ENCODE data around the gene APBB3.
"Not testable (repeated sequence)": the region's sequence is repeated elsewhere in the genome, so short reads cannot be mapped to it uniquely, and the experiment has no call there.

APBB3 gene, protein sequence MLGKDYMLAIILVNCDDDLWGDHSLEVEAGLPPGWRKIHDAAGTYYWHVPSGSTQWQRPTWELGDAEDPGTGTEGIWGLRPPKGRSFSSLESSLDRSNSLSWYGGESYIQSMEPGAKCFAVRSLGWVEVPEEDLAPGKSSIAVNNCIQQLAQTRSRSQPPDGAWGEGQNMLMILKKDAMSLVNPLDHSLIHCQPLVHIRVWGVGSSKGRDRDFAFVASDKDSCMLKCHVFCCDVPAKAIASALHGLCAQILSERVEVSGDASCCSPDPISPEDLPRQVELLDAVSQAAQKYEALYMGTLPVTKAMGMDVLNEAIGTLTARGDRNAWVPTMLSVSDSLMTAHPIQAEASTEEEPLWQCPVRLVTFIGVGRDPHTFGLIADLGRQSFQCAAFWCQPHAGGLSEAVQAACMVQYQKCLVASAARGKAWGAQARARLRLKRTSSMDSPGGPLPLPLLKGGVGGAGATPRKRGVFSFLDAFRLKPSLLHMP

DNA sequence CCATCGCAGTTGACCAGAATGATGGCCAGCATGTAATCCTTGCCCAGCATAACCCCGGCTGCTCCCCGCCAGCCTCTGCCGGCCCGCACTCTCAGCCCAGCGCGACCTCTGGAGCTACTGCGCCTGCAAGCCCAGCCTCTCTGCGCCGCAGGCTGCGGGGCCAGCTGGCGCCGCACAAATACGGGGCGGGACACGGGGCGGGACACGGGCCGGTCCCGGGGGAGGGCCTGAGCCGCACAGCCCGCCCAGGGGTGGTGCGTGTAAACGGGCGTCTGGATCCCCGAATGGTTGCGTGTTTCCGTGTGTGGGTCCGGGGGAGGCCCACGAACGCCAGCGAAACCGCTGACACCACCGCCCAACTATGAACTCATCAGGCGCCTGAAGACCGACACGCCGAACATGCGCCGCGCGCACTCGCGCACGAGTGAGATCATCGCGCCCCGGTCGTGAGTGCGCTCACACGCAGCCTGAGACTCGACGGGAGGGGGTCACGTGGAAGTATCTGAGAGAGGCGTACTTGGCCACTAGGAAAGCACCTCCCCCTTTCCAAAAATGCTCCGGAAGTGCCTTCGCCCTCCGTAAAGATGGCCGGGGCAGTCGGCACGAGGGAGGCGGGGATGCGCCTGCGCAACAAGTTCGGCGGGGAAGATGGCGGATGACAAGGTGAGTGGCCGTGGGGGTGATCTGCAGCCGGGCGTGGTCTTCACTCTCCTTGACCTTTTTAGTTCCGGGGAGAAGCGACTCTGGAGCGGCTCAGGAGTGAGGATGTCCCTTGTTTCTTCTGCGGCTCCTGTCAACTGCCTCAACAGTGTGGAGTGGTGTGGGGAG, at the start of gene APBB3, which contains the start of gene SLC35A4:
Gene APBB3, minus strand, starts transcription at position 403 of the 828 bp plus-strand sequence. Its CDS starts 353 bp downstream, at position 50.
Gene SLC35A4, plus strand, starts transcription at position 633 of the 828 bp plus-strand sequence. CDS start 2,342 bp downstream, outside the sequence.
- Mint-ChIP-seq H3K4me3 (peak within 1 kb of the TSS; percentile 95), H3K27ac (peak within 1 kb of the TSS; percentile 94), H3K9me3 (no peaks in the 10 kb centered on the region), H3K27me3 (ENCODE audit: low read depth) (no peaks in the 10 kb centered on the region), H3K36me3 (ENCODE audit: low read depth) (peaks cover 32% of the 10 kb centered on the region), H3K4me1 (ENCODE audit: low read depth) (peaks cover 37% of the 10 kb centered on the region)

DNA sequence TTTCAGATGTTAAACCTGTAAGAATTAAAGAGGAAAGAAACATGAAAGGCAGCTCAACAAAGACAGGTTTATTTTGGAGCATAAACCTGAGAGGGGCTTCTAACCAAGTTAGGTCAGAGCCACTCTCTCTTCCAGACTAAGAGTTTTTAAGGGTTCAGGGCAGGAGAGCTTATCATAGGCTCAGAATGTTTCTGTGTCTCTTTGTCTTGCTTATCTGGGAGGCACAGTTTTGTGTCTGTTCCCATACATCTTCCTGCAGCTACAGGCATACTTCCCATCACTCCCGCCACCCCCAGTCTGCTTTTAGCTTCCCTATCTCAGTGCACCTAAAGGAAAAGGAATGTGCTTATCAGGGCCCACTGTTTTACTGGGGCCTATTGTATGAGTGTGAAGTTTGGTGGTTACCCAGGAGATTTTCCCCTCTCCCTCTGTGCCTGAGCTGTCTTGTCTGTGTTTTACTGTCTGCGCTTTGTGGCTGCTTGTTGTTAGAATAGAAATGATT, 46.7 kb upstream of the APBB3 start:
- peaks cover 8% of the 10 kb centered on the region for H3K4me1 Mint-ChIP-seq (ENCODE audit: low read depth)
- no peak overlapping the region for H3K27ac Mint-ChIP-seq
- H3K27me3 Mint-ChIP-seq (ENCODE audit: low read depth) = peaks cover 17% of the 10 kb centered on the region
- H3K36me3 Mint-ChIP-seq (ENCODE audit: low read depth) = no peaks in the 10 kb centered on the region
- H3K9me3 Mint-ChIP-seq = no peaks in the 10 kb centered on the region
- H3K4me3 Mint-ChIP-seq = no peak overlapping the region

DNA sequence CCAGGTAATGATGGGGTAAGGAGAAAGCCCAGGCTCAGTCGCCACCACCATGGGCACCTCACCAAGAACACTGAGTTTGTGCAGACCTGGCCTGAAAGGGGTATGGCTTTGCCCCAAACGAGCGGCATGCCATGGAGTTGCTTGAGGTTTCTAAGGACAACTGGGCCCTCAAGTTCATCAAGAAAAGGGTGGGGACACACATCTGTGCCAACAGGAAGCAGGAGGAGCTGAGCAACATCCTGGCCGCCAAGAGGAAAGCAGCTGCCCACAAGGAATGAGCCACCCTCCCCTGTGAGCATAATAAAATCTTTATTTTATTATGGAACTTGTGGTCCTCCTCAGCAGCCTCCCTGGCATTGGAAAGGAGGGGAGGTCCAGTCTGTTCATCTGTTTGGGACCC, 44.7 kb upstream of the APBB3 start:
- Mint-ChIP-seq H3K36me3 (ENCODE audit: low read depth) (no peaks in the 10 kb centered on the region), H3K27ac (no peak overlapping the region), H3K9me3 (no peaks in the 10 kb centered on the region), H3K27me3 (ENCODE audit: low read depth) (peaks cover 22% of the 10 kb centered on the region), H3K4me1 (ENCODE audit: low read depth) (peaks cover 8% of the 10 kb centered on the region), H3K4me3 (no peak overlapping the region)

DNA sequence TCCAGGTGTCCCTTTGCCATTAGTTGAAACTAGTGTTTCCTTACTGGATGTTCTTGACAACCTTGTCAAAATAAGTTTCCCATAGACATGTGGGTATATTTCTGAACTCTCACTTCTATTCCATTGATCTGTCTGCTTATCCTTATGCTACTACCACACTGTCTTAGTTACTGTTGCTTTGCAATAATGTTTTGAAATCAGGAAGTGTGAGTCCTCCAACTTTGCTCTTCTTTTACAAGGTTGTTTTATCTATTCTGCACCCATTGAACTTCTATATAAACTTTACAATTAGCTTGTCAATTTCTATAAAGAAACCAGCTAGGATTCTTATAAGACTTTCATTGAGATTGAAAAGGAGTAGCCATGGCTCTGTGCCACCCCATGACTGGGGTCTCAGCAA, 44.3 kb upstream of the APBB3 start:
- no peak overlapping the region for H3K4me3 Mint-ChIP-seq
- no peaks in the 10 kb centered on the region for H3K36me3 Mint-ChIP-seq (ENCODE audit: low read depth)
- H3K9me3 Mint-ChIP-seq = no peaks in the 10 kb centered on the region
- H3K27ac Mint-ChIP-seq = no peak overlapping the region
- peaks cover 22% of the 10 kb centered on the region for H3K27me3 Mint-ChIP-seq (ENCODE audit: low read depth)
- H3K4me1 Mint-ChIP-seq (ENCODE audit: low read depth) = peaks cover 8% of the 10 kb centered on the region

DNA sequence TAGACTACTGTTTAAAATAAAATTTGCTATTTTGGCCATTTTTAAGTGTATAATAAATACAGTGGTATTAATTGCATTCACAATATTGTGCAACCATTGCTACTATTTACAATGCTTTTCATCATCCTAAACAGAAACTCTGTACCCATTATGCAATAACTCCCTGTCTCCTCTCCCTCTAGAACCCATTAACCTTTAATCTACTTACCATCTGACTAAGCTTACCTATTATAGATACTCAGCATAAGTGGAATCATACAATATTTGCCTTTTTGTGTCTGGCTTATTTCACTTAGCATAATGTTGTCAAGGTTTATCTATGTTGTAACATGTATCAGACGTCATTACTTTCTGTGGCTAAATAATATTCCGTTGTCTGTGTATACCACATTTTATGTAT, 42.6 kb upstream of the APBB3 start:
- peaks cover 4% of the 10 kb centered on the region for H3K4me1 Mint-ChIP-seq (ENCODE audit: low read depth)

DNA sequence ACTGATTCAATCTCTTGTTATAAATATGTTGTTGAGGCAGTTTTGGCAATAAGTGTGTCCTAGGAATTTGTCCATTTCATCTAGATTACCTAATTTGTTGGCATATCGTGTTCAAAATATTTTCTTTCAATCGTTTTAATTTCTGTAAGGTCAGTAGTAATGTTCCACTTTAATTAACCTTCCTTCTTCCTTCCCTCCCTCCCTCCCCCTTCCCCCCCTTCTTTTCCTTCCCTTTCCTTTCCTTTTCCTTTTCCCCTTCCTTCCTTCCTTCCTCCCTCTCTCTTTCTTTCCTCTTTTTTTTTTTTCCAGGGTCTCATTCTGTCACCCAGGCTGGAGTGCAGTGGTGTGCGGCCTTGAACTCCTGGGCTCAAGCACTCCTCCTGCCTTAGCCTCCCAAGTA, 41.5 kb upstream of the APBB3 start:
- Mint-ChIP-seq H3K36me3 (ENCODE audit: low read depth) (no peaks in the 10 kb centered on the region), H3K4me3 (no peak overlapping the region), H3K4me1 (ENCODE audit: low read depth) (no peaks in the 10 kb centered on the region), H3K27ac (no peak overlapping the region), H3K27me3 (ENCODE audit: low read depth) (peaks cover 10% of the 10 kb centered on the region), H3K9me3 (no peaks in the 10 kb centered on the region)

More for the DNA sequence above, 42.6 kb upstream of the APBB3 start:
- no peaks in the 10 kb centered on the region for H3K9me3 Mint-ChIP-seq
- peaks cover 18% of the 10 kb centered on the region for H3K27me3 Mint-ChIP-seq (ENCODE audit: low read depth)
- no peaks in the 10 kb centered on the region for H3K36me3 Mint-ChIP-seq (ENCODE audit: low read depth)
- H3K4me3 Mint-ChIP-seq = no peak overlapping the region
- no peak overlapping the region for H3K27ac Mint-ChIP-seq

DNA sequence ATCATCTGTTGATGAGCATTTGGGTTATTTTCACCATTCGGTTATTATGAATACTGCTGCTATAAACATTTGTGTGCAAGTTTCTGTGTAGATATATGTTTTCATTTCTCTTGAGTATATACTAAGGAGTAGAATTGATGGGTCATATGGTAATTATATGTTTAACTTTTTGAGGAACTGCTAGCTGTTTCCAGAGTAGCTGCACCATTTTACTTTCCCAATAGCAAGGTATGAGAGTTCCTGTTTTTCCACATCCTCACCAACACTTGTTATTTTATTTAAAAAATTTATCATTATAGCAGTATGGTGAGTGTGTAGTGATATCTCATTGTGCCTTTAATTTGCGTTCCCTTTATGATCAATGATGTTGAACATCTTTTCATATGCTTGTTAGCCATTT, 39.3 kb upstream of the APBB3 start:
- Mint-ChIP-seq H3K27ac (no peak overlapping the region), H3K36me3 (ENCODE audit: low read depth) (no peaks in the 10 kb centered on the region), H3K27me3 (ENCODE audit: low read depth) (peaks cover 8% of the 10 kb centered on the region), H3K4me1 (ENCODE audit: low read depth) (no peaks in the 10 kb centered on the region), H3K9me3 (no peaks in the 10 kb centered on the region), H3K4me3 (no peak overlapping the region)

DNA sequence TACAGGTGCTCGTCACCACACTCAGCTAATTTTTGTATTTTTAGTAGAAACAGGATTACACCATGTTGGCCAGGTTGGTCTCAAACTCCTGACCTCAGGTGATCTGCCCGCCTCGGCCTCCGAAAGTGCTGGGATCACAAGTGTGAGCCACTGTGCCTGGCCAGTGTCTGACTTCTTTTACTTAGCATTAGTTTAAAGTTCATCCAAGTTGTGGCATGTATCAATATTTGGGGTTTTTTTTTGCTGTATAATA, 39.0 kb upstream of the APBB3 start:
- H3K27ac Mint-ChIP-seq; H3K27me3 Mint-ChIP-seq (ENCODE audit: low read depth); H3K9me3 Mint-ChIP-seq; H3K36me3 Mint-ChIP-seq (ENCODE audit: low read depth); H3K4me1 Mint-ChIP-seq (ENCODE audit: low read depth); H3K4me3 Mint-ChIP-seq: not testable (repeated sequence)

DNA sequence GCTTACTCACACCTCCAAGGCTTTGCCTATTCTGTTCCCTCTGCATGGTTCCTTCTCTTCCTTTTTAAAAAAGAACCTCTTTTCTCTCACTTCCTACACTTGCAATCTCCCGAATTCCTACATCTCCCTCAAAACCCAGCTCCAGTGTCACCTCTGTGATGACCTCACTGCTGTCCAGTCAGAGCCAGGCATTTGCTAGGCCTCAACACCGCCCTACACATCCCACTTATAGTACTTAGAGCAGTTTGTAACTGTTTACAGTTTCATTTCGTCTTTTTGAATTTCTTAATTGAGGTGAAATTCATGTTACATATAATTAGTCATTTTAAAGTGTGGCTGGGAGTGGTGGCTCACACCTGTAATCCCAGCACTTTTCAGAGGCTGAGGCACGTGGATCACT, 37.7 kb upstream of the APBB3 start:
- Mint-ChIP-seq H3K36me3 (ENCODE audit: low read depth) (no peaks in the 10 kb centered on the region), H3K4me3 (no peak overlapping the region), H3K4me1 (ENCODE audit: low read depth) (no peaks in the 10 kb centered on the region), H3K27me3 (ENCODE audit: low read depth) (peaks cover 6% of the 10 kb centered on the region), H3K27ac (no peak overlapping the region), H3K9me3 (no peaks in the 10 kb centered on the region)

DNA sequence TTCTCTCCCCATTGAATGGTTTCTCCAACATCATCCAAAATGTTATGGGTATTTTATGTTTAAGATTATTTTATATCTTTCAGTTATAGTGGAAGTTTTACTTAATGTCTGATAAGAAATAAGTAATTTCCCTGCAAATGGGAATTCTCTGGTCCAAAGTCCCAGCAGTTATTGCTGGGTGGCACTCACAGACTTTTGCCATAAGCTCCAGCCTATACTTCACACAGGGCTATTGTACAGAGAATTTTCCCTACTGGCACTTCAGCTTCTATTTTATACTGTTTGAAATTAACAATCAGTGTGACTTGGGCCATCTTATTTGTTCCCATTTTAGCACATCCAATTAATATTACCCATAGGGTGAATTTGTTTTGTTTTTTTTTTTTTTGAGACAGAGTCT, 35.7 kb upstream of the APBB3 start:
- Mint-ChIP-seq H3K9me3 (no peaks in the 10 kb centered on the region), H3K36me3 (ENCODE audit: low read depth) (no peaks in the 10 kb centered on the region), H3K27me3 (ENCODE audit: low read depth) (no peaks in the 10 kb centered on the region), H3K4me3 (no peak overlapping the region), H3K27ac (no peak overlapping the region), H3K4me1 (ENCODE audit: low read depth) (no peaks in the 10 kb centered on the region)

DNA sequence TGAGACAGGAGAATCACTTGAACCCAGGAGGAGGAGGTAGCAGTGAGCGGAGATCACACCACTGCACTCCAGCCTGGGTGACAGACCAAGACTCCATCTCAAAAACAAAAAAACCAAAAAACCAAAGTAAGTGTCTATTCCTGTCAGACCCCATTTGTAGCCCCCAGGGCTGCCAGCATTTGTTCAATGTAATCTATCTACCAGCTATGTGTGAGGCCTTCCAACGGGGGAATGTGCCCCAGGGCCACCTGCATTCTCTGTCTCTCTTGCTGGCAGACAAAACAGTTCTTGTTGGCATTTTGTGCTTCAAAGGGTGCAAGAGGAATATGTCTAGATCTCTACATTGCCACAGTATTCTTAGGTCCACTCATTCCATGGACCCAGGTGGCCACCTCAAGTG, 34.4 kb upstream of the APBB3 start:
- H3K36me3 Mint-ChIP-seq (ENCODE audit: low read depth) = no peaks in the 10 kb centered on the region
- no peaks in the 10 kb centered on the region for H3K27me3 Mint-ChIP-seq (ENCODE audit: low read depth)
- H3K4me1 Mint-ChIP-seq (ENCODE audit: low read depth) = no peaks in the 10 kb centered on the region
- H3K9me3 Mint-ChIP-seq = no peaks in the 10 kb centered on the region
- no peak overlapping the region for H3K27ac Mint-ChIP-seq
- H3K4me3 Mint-ChIP-seq = no peak overlapping the region

DNA sequence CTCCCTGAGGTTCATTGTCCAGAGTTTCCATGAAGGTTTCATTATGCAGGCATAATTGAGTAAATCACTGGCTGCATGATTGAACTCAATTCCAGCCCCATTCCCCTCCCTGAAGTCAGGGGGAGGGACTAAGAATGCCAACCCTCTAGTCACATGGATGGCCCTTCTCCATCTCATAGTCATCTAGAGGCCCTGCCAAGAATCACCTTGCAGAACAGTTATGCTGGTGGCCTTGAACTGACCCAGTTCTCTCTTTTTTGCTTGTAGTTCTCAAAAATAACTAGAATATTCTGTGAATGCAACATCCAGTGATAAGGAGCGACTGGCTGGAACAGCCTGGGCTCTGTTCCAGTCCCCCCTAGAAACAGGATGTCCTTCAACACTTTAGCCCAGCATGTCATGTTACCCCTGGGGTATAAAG, 31.9 kb upstream of the APBB3 start:
- Mint-ChIP-seq H3K27ac (no peak overlapping the region), H3K4me1 (ENCODE audit: low read depth) (no peaks in the 10 kb centered on the region), H3K36me3 (ENCODE audit: low read depth) (no peaks in the 10 kb centered on the region), H3K4me3 (no peak overlapping the region), H3K9me3 (no peaks in the 10 kb centered on the region), H3K27me3 (ENCODE audit: low read depth) (no peaks in the 10 kb centered on the region)

DNA sequence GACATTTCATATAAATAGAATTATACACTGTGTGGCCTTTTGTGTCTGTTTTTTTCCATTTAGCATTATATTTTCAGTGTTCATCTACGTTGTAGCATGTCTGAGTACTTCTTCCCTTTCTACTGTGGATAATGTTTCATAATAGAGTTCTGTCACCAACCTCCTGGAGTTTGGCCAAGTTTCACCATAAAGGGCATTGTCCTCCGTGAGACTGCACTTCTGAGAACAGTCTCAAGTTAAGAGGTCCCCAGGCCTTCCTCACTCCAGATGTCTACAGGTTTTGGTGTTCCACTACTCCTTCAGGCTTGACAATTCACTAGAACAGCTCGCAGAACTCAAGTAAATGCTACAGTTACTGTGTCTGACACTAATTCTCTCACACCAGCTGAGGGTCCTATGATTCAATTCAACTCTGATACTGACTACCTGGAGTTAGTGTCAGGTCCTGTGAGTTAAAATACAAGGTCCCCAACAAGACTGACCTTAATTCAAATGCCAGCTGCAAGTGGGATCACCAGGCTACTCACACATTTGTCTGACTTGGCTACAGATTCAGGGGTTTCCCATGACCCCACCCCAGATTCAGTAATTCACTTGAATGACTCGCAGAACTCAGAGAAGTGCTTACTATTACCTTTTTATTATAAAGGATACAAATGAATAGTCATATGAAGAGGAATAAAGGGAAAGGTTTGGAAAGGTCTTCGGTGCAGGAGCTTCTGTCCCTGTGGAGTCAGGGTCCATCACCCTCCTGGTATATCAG, 31.3 kb upstream of the APBB3 start:
- Mint-ChIP-seq H3K4me1 (ENCODE audit: low read depth) (no peaks in the 10 kb centered on the region), H3K4me3 (no peak overlapping the region), H3K27me3 (ENCODE audit: low read depth) (no peaks in the 10 kb centered on the region), H3K27ac (no peak overlapping the region), H3K9me3 (no peaks in the 10 kb centered on the region), H3K36me3 (ENCODE audit: low read depth) (no peaks in the 10 kb centered on the region)

DNA sequence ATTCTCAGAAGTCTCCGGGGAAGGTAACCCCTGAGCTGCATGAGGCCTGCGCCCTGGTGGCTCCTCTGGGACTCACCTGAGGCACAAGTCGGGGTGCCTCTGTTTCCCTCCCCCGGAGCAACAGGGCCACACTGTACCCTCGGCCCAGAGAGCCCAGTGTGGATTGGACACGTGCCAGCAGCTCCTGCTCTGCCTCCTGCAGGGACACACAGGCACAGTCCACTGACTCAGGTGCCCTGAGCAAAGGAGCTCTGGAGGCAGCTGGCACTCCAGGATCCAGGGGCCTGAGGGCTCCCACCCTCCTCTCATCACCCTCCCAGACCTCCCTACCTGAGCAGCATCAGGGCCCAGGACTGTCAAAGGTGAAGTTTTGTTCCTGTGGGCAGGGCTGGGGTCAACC, 29.8 kb upstream of the APBB3 start:
- Mint-ChIP-seq H3K4me3 (no peak overlapping the region), H3K4me1 (ENCODE audit: low read depth) (no peaks in the 10 kb centered on the region), H3K27me3 (ENCODE audit: low read depth) (no peaks in the 10 kb centered on the region), H3K27ac (no peak overlapping the region), H3K9me3 (no peaks in the 10 kb centered on the region), H3K36me3 (ENCODE audit: low read depth) (no peaks in the 10 kb centered on the region)

Data from T-helper 1 cell treated with Interleukin-12 subunit alpha and Interleukin-12 subunit beta and Interleukin-4 antibody, amounts not matched to agents 30 μg/mL and 1 μg/mL, for 36 hours (primary cell).